ENCODE measurements around the gene CR1L.

The CR1L gene

DNA sequence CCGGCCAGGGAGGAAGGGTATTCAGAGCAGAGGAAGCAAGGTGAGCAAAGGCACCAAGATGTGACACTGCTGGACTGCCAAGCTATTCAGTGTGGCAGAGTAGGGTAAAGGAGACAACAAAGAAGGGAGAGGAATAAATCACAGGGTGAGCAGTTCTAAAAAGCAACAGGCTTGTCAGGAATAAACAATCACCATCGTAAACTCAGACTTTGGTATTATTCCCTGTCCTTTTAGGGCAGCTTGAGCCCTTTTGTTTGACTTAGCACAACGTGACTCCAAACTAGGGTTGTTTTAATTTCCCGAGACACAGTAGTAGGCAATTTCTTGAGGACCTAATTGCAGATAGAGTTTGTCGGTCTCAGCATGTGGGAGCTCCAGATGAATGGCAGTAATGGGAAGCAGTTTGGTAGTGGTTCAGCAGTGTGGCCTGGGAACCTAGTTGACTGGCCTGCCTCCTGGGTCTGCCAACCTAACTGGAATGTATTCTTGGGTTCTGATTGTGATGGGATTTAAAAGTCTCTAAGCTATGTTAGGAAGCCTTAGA lies 4.3 kb downstream of the CR1L start:
- no peak for DNase-seq (ENCODE audit: low read depth)
- H3K4me3 ChIP-seq (ENCODE audit: low read length), result no peak overlapping the region
- TF ChIP-seq, protein P1, sequence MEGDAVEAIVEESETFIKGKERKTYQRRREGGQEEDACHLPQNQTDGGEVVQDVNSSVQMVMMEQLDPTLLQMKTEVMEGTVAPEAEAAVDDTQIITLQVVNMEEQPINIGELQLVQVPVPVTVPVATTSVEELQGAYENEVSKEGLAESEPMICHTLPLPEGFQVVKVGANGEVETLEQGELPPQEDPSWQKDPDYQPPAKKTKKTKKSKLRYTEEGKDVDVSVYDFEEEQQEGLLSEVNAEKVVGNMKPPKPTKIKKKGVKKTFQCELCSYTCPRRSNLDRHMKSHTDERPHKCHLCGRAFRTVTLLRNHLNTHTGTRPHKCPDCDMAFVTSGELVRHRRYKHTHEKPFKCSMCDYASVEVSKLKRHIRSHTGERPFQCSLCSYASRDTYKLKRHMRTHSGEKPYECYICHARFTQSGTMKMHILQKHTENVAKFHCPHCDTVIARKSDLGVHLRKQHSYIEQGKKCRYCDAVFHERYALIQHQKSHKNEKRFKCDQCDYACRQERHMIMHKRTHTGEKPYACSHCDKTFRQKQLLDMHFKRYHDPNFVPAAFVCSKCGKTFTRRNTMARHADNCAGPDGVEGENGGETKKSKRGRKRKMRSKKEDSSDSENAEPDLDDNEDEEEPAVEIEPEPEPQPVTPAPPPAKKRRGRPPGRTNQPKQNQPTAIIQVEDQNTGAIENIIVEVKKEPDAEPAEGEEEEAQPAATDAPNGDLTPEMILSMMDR (conservative IDR thresholded peaks at IDR 0.05; ENCODE audit: low read length), result no peak

DNA sequence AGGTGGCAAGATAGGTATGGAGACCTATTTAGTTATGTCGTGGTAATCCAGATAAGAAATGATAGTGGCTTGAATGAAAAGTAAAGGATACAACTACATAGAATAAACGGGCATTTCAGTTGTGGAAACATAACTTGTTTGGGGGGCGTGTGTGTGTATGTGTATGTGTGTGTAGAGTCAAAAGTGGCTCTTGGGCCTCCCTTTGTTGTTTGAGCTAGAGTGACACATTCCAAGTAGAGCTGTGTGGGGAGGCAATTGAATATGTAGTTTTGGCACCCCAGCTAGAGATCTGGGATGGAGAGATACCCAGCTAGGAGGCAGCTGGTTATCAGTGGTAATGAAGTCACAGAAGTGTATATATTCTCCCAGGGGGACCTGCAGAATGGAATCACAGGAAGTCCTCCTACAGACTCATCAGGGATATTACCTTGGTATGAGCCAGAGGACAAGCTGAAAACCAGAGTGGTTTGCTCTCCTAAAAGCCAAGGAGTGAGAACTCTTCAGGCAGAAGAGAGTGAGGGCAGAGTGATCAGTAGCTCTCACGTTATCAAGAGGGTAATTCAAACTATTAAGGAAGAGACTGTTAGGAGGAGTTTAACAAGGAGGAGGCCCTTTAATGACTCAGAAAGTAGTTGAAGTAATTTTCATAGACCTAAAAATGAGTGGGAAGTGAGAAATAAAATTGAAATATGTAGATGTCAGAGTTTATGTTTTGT lies 5.1 kb downstream of the CR1L start:
- no peak overlapping the region for H3K4me3 ChIP-seq (ENCODE audit: low read length)
- TF ChIP-seq, protein P1 (conservative IDR thresholded peaks at IDR 0.05; ENCODE audit: low read length), result no peak
- no peak for DNase-seq (ENCODE audit: low read depth)

DNA sequence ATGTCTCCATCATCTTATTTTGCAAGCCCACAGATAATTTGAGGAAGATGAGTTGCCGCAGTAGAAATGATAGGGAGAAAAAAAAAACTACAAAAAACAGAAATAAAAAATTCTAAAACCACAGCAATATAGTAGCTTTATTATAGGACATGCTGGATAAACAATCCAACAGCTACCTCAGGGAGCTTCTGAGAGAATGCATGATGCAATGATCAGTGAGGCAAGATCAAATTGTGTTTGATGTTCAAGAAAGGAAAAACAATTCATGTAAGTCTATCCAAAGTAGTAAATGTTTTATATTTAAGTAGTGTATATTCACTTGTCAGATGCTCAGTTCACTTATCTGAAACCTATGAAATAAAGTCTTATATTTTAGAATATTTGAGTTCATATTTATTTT lies 6.7 kb downstream of the CR1L start:
- H3K4me3 ChIP-seq (ENCODE audit: low read length), result no peak overlapping the region
- no peak for DNase-seq (ENCODE audit: low read depth)
- TF ChIP-seq, protein P1 (conservative IDR thresholded peaks at IDR 0.05; ENCODE audit: low read length), result no peak

GRCh38 chr1:207654320-207654719 lies 9.4 kb downstream of the CR1L start:
- no peak overlapping the region for H3K4me3 ChIP-seq (ENCODE audit: low read length)
- TF ChIP-seq, protein P1 (conservative IDR thresholded peaks at IDR 0.05; ENCODE audit: low read length), result peak; percentile 46; the same call in 1 of the 2 replicates
- DNase-seq (ENCODE audit: low read depth), result peak; percentile 3

- H3K4me3 ChIP-seq (ENCODE audit: low read length), result no peak overlapping the region
- DNase-seq (ENCODE audit: low read depth), result no peak
- TF ChIP-seq, protein P1 (conservative IDR thresholded peaks at IDR 0.05; ENCODE audit: low read length), result no peak
Measured at GRCh38 chr1:207658408-207658807, 13.5 kb downstream of the CR1L start.

- TF ChIP-seq, protein P1 (conservative IDR thresholded peaks at IDR 0.05; ENCODE audit: low read length), result no peak
- no peak for DNase-seq (ENCODE audit: low read depth)
- H3K4me3 ChIP-seq (ENCODE audit: low read length), result no peak overlapping the region
Measured at GRCh38 chr1:207658904-207659485, 14.1 kb downstream of the CR1L start.

All from AG10803 (cell line).